ENCODE data around the gene TIE1.

GRCh38 chr1:43279666-43280065, 21.1 kb upstream of the TIE1 start:
- no peak for TF ChIP-seq CTCF (IDR thresholded peaks at IDR 0.05)
- no peak for TF ChIP-seq POLR2A (IDR thresholded peaks at IDR 0.05)
- TF ChIP-seq EP300 (IDR thresholded peaks at IDR 0.05): no peak

Measured in ovary (tissue), 3 donors.